ENCODE data around the gene SLC40A1. TPM values are rescaled to one million over a fixed set of nuclear protein-coding genes. Genes with fewer than 3 reads are reported as not detected.
"Not testable (repeated sequence)": the region's sequence is repeated elsewhere in the genome, so short reads cannot be mapped to it uniquely, and the experiment has no call there.

SLC40A1 gene
- total RNA-seq, 1 donor from 2014 or later = 3.1 TPM

- Histone ChIP-seq H2AFZ (ENCODE audit: low read depth, low read length) (no peak overlapping the region), H3K4me1 (ENCODE audit: insufficient read depth, low read length) (no peaks in the 10 kb centered on the region), H3K9ac (ENCODE audit: low read length) (no peak overlapping the region), H3K4me3 (ENCODE audit: insufficient read depth, low read depth, low read length) (no peak overlapping the region), H3K9me3 (ENCODE audit: insufficient read depth, low read depth, low read length) (no peaks in the 10 kb centered on the region), H3K27me3 (ENCODE audit: insufficient read depth, low read length) (no peaks in the 10 kb centered on the region), H4K20me1 (ENCODE audit: insufficient read depth, low read length) (no peaks in the 10 kb centered on the region), H3K79me2 (ENCODE audit: insufficient read depth, low read length) (no peaks in the 10 kb centered on the region), H3K36me3 (ENCODE audit: insufficient read depth, low read length) (no peaks in the 10 kb centered on the region), H3K4me2 (ENCODE audit: low read length) (no peak overlapping the region), H3K27ac (ENCODE audit: low read depth, low read length) (no peak overlapping the region)
- no peaks in the 10 kb centered on the region for H3K9me3 Mint-ChIP-seq (ENCODE audit: unreplicated experiment)
- no peak for TF ChIP-seq CTCF (IDR thresholded peaks at IDR 0.05; ENCODE audit: insufficient read depth, low read depth, low read length)
- TF ChIP-seq EZH2 (IDR thresholded peaks at IDR 0.05; ENCODE audit: insufficient read depth, low read length) = no peak
- DNase-seq (ENCODE audit: low read depth) (no peak), FAIRE-seq (no peak)
- no peaks in the 10 kb centered on the region for H3K36me3 Mint-ChIP-seq (ENCODE audit: low read depth, unreplicated experiment)
- H3K4me3 Mint-ChIP-seq (ENCODE audit: unreplicated experiment) = no peak overlapping the region
- no peaks in the 10 kb centered on the region for H3K4me1 Mint-ChIP-seq (ENCODE audit: low read depth, unreplicated experiment)
- no peak overlapping the region for H3K27ac Mint-ChIP-seq (ENCODE audit: unreplicated experiment)
- no peaks in the 10 kb centered on the region for H3K27me3 Mint-ChIP-seq (ENCODE audit: low read depth, unreplicated experiment)
Measured at GRCh38 chr2:189602233-189602632, 21.6 kb upstream of the SLC40A1 start.

- not testable (repeated sequence) for H2AFZ ChIP-seq (ENCODE audit: low read depth, low read length); H3K79me2 ChIP-seq (ENCODE audit: insufficient read depth, low read length); H3K9me3 ChIP-seq (ENCODE audit: insufficient read depth, low read depth, low read length); H4K20me1 ChIP-seq (ENCODE audit: insufficient read depth, low read length); H3K4me1 ChIP-seq (ENCODE audit: insufficient read depth, low read length); H3K9me3 Mint-ChIP-seq (ENCODE audit: unreplicated experiment); H3K9ac ChIP-seq (ENCODE audit: low read length); H3K4me3 Mint-ChIP-seq (ENCODE audit: unreplicated experiment); H3K36me3 ChIP-seq (ENCODE audit: insufficient read depth, low read length); FAIRE-seq; H3K4me1 Mint-ChIP-seq (ENCODE audit: low read depth, unreplicated experiment); H3K27ac ChIP-seq (ENCODE audit: low read depth, low read length); H3K27ac Mint-ChIP-seq (ENCODE audit: unreplicated experiment); H3K36me3 Mint-ChIP-seq (ENCODE audit: low read depth, unreplicated experiment); H3K4me2 ChIP-seq (ENCODE audit: low read length); H3K27me3 ChIP-seq (ENCODE audit: insufficient read depth, low read length); DNase-seq (ENCODE audit: low read depth); H3K4me3 ChIP-seq (ENCODE audit: insufficient read depth, low read depth, low read length); H3K27me3 Mint-ChIP-seq (ENCODE audit: low read depth, unreplicated experiment)
Measured at GRCh38 chr2:189601652-189602051, 21.1 kb upstream of the SLC40A1 start.

- Histone ChIP-seq H3K27ac (ENCODE audit: low read depth, low read length) (no peak overlapping the region), H3K9ac (ENCODE audit: low read length) (no peak overlapping the region), H3K4me2 (ENCODE audit: low read length) (no peak overlapping the region), H2AFZ (ENCODE audit: low read depth, low read length) (no peak overlapping the region), H3K4me1 (ENCODE audit: insufficient read depth, low read length) (no peaks in the 10 kb centered on the region), H4K20me1 (ENCODE audit: insufficient read depth, low read length) (no peaks in the 10 kb centered on the region), H3K4me3 (ENCODE audit: insufficient read depth, low read depth, low read length) (no peak overlapping the region), H3K79me2 (ENCODE audit: insufficient read depth, low read length) (no peaks in the 10 kb centered on the region), H3K27me3 (ENCODE audit: insufficient read depth, low read length) (no peaks in the 10 kb centered on the region), H3K36me3 (ENCODE audit: insufficient read depth, low read length) (no peaks in the 10 kb centered on the region), H3K9me3 (ENCODE audit: insufficient read depth, low read depth, low read length) (no peaks in the 10 kb centered on the region)
- Mint-ChIP-seq H3K4me3 (ENCODE audit: unreplicated experiment) (no peak overlapping the region), H3K36me3 (ENCODE audit: low read depth, unreplicated experiment) (no peaks in the 10 kb centered on the region), H3K27ac (ENCODE audit: unreplicated experiment) (no peak overlapping the region), H3K4me1 (ENCODE audit: low read depth, unreplicated experiment) (no peaks in the 10 kb centered on the region), H3K9me3 (ENCODE audit: unreplicated experiment) (no peaks in the 10 kb centered on the region), H3K27me3 (ENCODE audit: low read depth, unreplicated experiment) (no peaks in the 10 kb centered on the region)
- no peak for FAIRE-seq
- DNase-seq (ENCODE audit: low read depth) = peak; percentile 60
- TF ChIP-seq EZH2 (IDR thresholded peaks at IDR 0.05; ENCODE audit: insufficient read depth, low read length) (no peak), CTCF (IDR thresholded peaks at IDR 0.05; ENCODE audit: insufficient read depth, low read depth, low read length) (no peak)
Measured at GRCh38 chr2:189601043-189601442, 20.5 kb upstream of the SLC40A1 start.

All from astrocyte (in vitro differentiated cells and primary cell).